Fibroblast of the aortic adventitia (primary cell): ENCODE measurements around the gene SYNCRIP. TPM values are rescaled to one million over a fixed set of nuclear protein-coding genes. Genes with fewer than 3 reads are reported as not detected.
"Not testable (repeated sequence)": the region's sequence is repeated elsewhere in the genome, so short reads cannot be mapped to it uniquely, and the experiment has no call there.

Experiments
- DNase-seq: peaks from one replicate; pipeline ENCODE4 v3.0.0-alpha.2; 2010; ENCODE audit warnings: low read depth
- H3K4me3 ChIP-seq: 2 replicates; pipeline ENCODE4 v1.5.1; 2011; ENCODE audit warnings: low read depth, mild to moderate bottlenecking, control low read depth, low read length, moderate library complexity
- CTCF ChIP-seq: IDR thresholded peaks from 2 replicates; pipeline ENCODE4 v1.5.1; 2011; ENCODE audit warnings: mild to moderate bottlenecking, low read length, control low read depth, inconsistent platforms; ENCODE audit not compliant: insufficient read depth
- total RNA-seq: library from RNA; depleted of rRNA; stranded (reverse); fragments of >200 nt; gene quantifications from 2 replicates; pipeline ENCODE4 v1.2.3, GENCODE V29; 2012; ENCODE audit warnings: low replicate concordance

Gene SYNCRIP
- total RNA-seq, 1 donor = 90.5 TPM

DNA sequence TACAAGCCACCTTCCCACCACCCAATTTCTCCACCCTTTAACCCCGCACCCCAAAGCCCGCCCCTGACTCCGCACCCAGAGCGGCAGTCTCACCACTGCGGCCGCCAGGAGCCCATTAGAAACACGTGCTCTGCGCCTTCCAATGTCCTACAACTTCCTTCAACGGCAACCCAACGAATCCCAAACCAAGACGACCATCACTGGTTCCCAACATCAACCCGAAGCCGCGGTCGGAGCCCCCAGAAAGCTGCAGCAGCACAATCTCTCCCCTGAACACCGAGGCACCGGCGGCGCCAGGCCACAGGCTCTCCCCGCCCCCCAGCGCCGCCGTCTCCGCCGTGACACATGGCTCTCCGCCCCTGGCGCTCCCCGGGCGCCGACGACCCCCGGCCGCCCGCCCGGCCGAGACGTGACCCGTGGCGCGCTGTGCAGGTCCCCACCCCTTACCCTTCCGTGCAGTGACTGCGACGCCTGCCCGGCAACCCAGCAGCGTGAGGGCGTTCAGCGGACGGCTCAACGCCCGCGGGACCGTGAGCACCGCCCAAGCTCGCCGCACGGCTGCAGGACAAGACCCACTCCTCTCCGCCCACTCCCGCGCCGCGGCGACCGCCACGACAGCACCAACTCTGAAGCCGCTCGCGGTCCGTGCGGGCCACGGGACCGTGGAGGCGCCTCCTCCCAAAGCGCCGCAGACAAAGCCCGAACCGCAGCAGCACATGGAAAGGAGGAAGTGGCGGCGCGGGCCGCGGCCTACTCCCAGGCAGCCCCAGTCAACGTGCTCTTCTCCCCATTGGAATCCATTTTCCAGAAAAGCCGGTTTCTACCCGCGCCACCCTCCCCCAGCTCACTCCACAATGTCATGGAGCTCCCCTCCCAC, 551 bp downstream of the SYNCRIP start:
- no peak for TF ChIP-seq CTCF
- DNase-seq = peak; percentile 45

DNA sequence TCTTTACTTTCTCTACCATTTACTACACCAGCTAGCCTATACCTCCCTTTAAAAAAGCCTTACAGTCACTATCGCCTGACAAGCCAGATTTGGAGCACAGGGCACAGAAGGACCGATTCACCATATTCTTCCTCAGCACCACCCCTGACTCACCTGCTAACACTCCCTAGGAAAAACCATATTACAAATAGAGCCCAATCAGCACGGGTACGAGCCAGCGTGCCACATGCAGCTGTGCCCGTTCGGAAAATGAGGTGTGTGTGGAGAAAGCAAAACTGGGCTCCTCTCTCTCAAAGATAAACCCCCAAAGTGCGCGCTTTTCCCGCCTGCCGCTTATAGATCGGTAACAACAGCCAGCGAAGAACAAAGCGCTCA, 1.2 kb downstream of the SYNCRIP start:
- no peak for TF ChIP-seq CTCF
- peak overlapping the region; percentile 98 for H3K4me3 ChIP-seq
- DNase-seq = no peak

More for the DNA sequence above, 551 bp downstream of the SYNCRIP start:
- H3K4me3 ChIP-seq = peak overlapping the region; percentile 98

- DNase-seq = peak; percentile 26
- no peak for TF ChIP-seq CTCF
- H3K4me3 ChIP-seq = peak overlapping the region; percentile 98
Observed at GRCh38 chr6:85640821-85641220, 1.9 kb downstream of the SYNCRIP start.

DNA sequence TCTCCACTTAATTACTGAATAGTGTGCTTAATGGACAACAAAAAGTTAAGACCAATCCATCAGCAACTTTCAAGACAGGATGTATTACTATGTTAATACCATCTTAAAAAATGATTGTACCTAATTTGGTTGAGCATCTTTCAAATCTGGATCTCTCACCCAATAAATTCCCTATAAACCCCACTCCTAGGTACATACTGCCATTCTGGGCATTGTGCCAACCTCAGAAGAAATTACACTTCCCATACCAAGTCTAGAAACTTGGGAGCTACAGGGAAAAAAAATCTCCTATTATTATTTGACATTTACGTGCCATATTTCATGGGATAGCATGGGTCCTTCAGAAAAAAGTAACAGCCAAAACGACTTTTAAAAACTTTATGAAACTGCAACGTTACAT, 5.1 kb downstream of the SYNCRIP start:
- H3K4me3 ChIP-seq = no peak overlapping the region
- no peak for DNase-seq
- TF ChIP-seq CTCF = no peak

- H3K4me3 ChIP-seq = no peak overlapping the region
- TF ChIP-seq CTCF = no peak
- DNase-seq = no peak
Observed at GRCh38 chr6:85632164-85632942, 10.3 kb downstream of the SYNCRIP start.

DNA sequence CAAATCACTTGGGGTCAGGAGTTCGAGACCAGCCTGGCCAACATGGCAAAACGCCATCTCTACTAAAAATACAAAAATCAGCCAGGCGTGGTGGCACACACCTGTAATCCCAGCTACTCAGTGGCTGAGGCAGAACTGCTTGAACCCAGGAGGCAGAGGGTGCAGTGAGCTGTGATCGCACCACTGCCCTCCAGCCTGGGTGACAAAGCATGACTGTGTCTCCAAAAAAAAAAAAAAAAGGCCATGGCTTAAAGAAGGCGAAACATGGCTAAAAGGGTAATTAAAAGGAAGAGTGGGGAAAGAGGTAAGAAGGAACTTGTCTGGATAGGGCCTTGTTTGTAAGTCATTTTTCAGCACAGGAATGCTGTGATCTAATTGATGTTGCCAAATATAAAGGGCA, 11.6 kb downstream of the SYNCRIP start:
- H3K4me3 ChIP-seq, DNase-seq: not testable (repeated sequence)

- DNase-seq = no peak
- no peak for TF ChIP-seq CTCF
- no peak overlapping the region for H3K4me3 ChIP-seq
Observed at GRCh38 chr6:85628353-85628752, 14.3 kb downstream of the SYNCRIP start.
